CD4-positive, alpha-beta T cell treated with Interleukin-12 subunit alpha and Interleukin-12 subunit beta, for 1 hour (primary cell): ENCODE results near the gene LAMA4.

Source experiments
- DNase-seq: peaks from one replicate; pipeline ENCODE4 v3.0.0-alpha.2; 2020

LAMA4 gene

GRCh38 chr6:112183271-112183671 lies 71.1 kb downstream of the LAMA4 start:
- DNase-seq = no peak

GRCh38 chr6:112181130-112181529 lies 73.2 kb downstream of the LAMA4 start:
- no peak for DNase-seq

GRCh38 chr6:112180095-112180820 lies 74.1 kb downstream of the LAMA4 start:
- DNase-seq = peak; percentile 75

GRCh38 chr6:112179631-112180030 lies 74.7 kb downstream of the LAMA4 start:
- no peak for DNase-seq

GRCh38 chr6:112178846-112179245 lies 75.5 kb downstream of the LAMA4 start:
- no peak for DNase-seq

- DNase-seq = no peak
Measured at GRCh38 chr6:112177092-112177491, 77.3 kb downstream of the LAMA4 start.

GRCh38 chr6:112176175-112176574 lies 78.2 kb downstream of the LAMA4 start:
- DNase-seq = no peak

GRCh38 chr6:112173221-112173804 lies 81.1 kb downstream of the LAMA4 start:
- DNase-seq = no peak

- DNase-seq = no peak
Measured at GRCh38 chr6:112172540-112172939, 81.8 kb downstream of the LAMA4 start.

- no peak for DNase-seq
Measured at GRCh38 chr6:112169541-112169940, 84.8 kb downstream of the LAMA4 start.

- peak; percentile 71 for DNase-seq
Measured at GRCh38 chr6:112163295-112164257, 90.8 kb downstream of the LAMA4 start.

- DNase-seq = no peak
Measured at GRCh38 chr6:112160745-112161144, 93.6 kb downstream of the LAMA4 start.

- DNase-seq = no peak
Measured at GRCh38 chr6:112156668-112157067, 97.7 kb downstream of the LAMA4 start.

GRCh38 chr6:112155886-112156285 lies 98.5 kb downstream of the LAMA4 start:
- DNase-seq = no peak

- DNase-seq = no peak
Measured at GRCh38 chr6:112154711-112155110, 99.7 kb downstream of the LAMA4 start.

- DNase-seq = no peak
Measured at GRCh38 chr6:112153926-112154607, 100.3 kb downstream of the LAMA4 start.

GRCh38 chr6:112150363-112150762 lies 104.0 kb downstream of the LAMA4 start:
- no peak for DNase-seq

GRCh38 chr6:112149719-112150263 lies 104.6 kb downstream of the LAMA4 start:
- DNase-seq = no peak

GRCh38 chr6:112149236-112149635 lies 105.1 kb downstream of the LAMA4 start:
- no peak for DNase-seq

- DNase-seq = no peak
Measured at GRCh38 chr6:112148103-112148502, 106.3 kb downstream of the LAMA4 start.

- DNase-seq = no peak
Measured at GRCh38 chr6:112145080-112145573, 109.2 kb downstream of the LAMA4 start.

- no peak for DNase-seq
Measured at GRCh38 chr6:112144145-112144926, 110.0 kb downstream of the LAMA4 start.
